Erythroblast (primary cell): ENCODE results near the gene ABCA13.
A peak's percentile ranks its signal among the peaks of the same experiment; 100 is the strongest.

Experiments
- DNase-seq, 2 experiments: peaks; one replicate each; lab custom pipeline; 2025; lab: John Stamatoyannopoulos, UW
- GATA1 ChIP-seq: IDR thresholded peaks from 2 replicates; pipeline ENCODE4 v1.6.1; 2011; ENCODE audit warnings: low read depth, mild to moderate bottlenecking, control low read depth, low read length, moderate library complexity
- POLR2A ChIP-seq: IDR thresholded peaks from 2 replicates; pipeline ENCODE4 v1.6.1; 2011; ENCODE audit warnings: mild to moderate bottlenecking, low read length

ABCA13 gene

DNA sequence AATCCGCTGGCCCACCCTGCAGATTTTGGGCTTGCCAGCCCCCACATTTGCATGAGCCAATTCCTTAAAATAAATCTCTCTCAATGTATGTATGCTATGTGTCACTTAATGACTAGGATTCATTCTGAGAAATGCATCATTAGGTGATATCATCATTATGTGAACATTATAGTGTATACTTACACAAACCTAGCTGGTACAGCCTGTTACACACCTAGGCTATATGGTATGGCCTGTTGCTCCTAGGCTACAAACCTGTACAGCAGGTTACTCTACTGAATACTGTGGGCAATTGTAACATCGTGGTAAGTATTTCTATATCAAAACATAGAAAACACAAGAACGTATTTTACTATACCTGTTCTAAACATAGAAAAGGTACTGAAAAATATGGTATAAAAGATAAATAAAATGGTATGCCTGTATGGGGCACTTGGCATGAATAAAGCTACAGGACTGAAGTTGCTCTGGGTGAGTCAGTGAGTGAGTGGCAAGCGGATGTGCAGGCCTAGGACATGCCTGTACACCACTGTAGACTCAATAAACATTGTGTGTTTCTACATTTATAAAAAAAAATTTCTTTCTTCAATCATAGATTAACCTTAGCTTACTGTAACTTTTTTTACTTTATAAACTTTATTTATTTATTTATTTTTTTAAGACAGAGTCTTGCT, 135.9 kb downstream of the ABCA13 start:
- no peak for DNase-seq

DNA sequence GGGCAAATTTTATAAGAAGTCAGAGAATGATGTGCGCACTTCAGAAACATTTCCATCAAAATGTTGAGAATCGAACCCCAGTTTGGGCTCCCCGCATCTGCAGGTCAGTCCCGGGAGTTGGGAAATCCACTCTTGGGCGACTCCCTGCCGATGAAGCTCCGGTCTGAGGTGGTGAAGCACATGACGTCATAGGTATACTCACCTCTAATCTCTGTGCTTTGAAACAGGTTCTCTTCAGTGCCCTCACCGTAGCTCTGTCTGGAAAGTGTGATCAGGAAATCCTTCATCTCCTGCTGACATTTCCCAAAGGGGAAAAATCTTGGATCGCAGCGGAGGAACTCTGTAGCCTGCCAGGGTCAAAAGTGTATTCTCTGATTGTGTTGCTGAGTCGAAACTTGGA, 138.5 kb downstream of the ABCA13 start:
- TF ChIP-seq POLR2A (no peak), GATA1 (no peak)
- no peak for DNase-seq

More for the DNA sequence above, 135.9 kb downstream of the ABCA13 start:
- no peak for TF ChIP-seq POLR2A
- TF ChIP-seq GATA1 = no peak

DNA sequence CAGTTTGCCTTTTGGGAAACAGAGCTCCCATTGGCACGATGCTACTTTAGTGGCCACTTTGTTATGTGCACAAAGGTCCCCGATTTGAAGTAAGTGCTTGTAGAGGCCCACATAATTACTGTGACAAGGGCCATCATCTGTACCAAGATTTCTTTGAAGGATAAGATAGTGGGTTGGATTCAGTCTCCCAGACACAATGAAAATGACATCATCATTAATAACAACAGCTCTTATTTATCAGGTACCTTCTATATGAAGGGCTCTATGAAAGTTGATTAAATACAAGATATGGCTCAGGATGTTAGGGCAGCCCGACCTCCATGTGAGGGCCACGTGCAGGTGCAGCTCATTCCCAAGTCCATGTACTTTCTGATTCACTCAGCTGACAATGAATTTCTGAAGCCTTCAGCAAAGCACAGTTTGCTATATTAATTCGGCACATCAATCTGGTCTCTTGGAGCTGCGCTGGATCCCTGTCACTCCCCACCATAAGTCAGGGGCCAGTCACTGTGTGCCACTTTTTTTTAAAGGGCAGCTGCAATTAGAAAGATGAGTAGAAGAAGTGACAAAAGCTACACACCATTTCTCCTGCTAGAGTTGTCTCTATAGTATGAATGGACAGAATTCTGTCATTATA, 140.3 kb downstream of the ABCA13 start:
- no peak for DNase-seq
- TF ChIP-seq POLR2A (no peak), GATA1 (no peak)

DNA sequence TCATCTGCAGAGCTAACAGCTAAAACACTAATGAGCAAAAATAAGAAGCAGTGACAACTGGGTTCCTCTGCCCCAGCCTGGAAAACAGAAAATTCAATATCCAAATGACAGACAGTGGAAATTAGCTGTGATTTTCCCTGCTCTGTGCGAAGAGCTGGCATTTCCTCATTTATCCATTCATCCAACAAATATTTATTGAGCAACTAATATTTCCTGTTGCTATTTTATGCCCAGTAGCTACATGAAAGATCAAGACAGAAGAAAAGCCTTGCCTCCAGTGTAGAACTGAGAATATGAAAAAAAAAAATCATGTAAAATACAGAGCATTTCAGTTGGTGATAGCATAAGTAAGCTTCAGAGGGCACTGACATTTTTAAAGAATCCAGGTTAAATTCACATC, 140.9 kb downstream of the ABCA13 start:
- no peak for DNase-seq
- no peak for TF ChIP-seq GATA1
- TF ChIP-seq POLR2A = no peak

DNA sequence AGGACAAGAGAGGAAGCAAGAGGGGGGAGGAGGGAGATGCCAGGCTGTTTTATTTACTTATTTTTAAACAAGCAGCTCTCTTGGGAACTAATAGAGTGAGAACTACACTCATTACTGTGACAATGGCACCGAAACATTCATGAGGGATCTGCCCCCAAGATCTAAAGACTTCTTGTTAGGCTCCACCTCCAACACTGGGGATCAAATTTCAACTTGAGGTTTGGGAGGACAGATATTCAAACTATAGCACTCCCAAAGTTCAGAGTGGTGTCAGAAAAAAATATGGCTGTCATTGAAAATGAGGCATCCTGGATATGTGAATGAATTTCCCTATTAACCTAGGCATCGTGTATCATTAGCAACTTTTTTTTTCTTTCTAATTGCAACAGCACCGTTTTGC, 145.5 kb downstream of the ABCA13 start:
- TF ChIP-seq GATA1 (no peak), POLR2A (no peak)
- no peak for DNase-seq

DNA sequence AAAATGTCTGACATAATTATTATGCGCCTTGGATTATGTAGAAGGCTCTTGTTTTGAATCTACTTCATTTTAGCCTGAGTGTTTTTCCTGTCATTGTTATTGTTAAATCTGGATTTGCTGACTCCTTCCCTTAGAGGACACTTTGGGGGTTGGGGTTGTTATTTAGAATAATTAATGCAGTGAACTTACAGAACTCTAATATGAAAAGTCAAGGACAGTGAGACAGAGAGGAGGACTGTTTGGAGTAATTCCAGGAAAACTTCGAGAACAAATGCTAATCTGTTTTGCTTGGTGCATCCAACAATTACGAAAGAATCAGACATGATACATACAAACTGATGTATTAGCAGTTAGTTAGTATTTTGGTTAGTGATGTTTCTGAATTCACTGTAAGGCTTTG, 146.1 kb downstream of the ABCA13 start:
- TF ChIP-seq POLR2A (no peak), GATA1 (no peak)
- DNase-seq = no peak

DNA sequence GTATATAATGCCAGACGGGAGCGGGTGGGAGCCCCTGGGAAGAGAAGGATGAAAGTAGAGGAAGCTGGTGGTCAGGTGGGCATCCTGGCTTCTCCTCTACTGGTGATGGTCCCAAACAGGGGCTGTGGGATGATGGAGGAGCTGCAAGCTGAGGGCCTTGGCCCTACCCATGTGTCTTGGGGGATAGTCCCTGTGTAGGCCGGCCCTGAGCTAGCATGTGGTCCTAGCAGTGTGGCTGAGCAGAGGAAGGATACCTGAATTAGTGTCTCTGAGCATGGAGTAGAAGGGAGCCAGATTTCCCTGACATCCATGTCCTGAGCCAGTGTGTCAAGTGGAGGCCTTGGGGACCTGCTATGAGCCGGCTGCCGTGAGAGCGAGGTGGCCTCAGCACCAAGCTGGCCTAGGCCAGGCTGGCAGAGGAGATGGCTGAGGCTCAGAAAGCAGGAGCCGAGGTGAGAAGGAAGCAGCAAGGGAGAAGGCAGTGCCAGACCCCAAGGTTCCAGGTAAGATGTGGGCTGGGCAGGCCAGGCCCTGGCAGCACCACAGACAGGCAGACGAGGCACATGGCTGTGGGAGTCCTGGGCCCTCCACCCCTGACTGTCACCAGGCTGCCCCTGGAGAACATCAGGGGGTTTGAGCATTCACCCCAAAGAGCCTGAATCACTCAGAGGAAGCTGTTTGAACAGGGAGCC, 150.2 kb downstream of the ABCA13 start:
- no peak for DNase-seq
- TF ChIP-seq POLR2A = no peak
- TF ChIP-seq GATA1 = no peak

DNA sequence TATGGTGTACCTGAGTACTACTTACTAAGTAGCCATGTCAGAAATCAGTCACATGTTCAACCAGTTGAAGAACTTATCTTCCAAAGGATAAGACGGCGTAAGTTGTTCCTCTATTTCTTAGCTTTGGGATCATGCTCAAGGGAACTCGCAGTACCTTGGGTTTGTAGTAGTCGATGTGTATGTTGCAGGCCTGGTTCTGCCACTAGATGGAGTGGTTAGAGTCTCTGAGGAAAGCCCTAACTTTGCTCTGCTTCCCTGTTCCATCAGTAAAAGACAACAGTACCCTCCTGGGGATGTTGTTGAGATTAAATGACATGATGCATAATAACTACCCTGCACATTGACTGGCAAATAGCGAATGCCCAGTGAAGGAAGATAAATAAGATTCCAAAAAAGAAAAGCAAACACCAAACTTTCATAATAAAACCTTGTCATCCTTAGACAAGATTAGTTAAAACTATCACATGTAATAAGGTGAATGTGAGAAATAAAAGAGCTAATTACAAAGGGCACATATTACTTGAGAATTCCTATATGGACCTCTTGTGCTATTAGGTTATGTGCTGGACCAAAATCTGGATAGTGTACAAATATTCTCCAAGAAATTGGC, 165.9 kb downstream of the ABCA13 start:
- no peak for TF ChIP-seq POLR2A
- no peak for TF ChIP-seq GATA1
- DNase-seq = peak in 1 of 2 experiments; percentile 2

DNA sequence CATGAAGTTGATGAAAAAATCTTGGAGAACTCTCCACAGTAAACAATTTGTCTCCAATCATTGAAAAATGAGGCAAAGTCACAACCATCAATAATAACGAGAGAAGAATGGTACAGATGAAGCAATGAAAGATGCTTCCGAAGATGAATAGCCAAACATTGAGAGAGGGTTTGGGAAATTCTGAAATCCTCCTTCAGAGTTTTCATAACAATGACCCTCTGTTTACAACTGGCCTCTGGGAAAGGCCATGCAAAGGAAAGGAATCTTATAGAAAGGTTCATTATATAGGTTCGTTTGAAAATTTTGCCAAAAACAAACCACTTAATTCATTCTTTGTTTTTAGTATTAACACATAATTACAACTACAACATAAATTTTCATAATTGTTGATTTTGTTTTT, 166.5 kb downstream of the ABCA13 start:
- no peak for TF ChIP-seq POLR2A
- no peak for TF ChIP-seq GATA1
- DNase-seq = no peak

DNA sequence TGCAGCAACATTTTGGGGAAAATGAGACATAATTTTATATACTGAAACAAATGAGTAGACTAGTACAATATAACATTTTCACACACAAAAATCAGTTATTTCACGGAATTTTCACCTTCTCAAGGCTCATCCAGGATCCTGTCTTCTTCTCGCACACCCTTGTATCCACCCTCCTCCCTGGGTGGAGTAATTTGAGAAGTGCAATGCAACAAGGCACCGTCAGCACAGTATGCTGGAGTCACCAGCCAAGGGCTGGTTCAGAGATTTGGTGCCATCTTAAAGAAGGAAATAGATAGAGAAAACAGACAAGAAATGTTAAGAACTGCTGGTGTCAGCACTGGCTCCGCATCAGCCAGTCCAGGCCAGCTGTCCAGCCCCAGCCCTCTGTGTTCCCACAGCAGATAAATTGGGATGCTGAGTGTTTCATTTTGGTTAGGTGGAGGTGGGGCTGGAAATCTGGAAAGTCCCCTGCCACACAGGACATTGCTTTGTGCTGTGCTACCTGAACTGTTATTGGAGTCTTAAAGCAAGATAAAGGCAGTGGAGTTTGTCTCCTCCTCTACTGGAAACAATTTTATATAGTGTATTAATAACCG, 176.1 kb downstream of the ABCA13 start:
- no peak for TF ChIP-seq POLR2A
- TF ChIP-seq GATA1 = no peak
- no peak for DNase-seq

DNA sequence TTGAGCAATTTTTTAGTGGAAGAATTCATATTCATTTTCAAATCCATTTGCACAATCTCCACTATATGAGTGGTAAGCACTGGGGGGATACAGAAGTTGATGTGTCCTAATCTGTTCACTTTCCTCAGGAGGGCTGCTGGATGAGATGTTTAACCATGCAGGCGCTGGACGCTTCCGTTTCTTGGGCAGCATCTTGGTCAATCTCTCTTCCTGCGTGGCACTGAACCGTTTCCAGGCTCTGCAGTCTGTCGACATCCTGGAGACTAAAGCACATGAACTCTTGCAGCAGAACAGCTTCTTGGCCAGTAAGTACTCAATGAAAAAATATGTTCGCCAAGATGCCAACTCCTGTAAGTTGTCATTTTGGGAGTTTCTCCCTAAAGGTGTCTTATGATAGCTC, 179.3 kb downstream of the ABCA13 start:
- no peak for DNase-seq
- no peak for TF ChIP-seq POLR2A
- TF ChIP-seq GATA1 = no peak

DNA sequence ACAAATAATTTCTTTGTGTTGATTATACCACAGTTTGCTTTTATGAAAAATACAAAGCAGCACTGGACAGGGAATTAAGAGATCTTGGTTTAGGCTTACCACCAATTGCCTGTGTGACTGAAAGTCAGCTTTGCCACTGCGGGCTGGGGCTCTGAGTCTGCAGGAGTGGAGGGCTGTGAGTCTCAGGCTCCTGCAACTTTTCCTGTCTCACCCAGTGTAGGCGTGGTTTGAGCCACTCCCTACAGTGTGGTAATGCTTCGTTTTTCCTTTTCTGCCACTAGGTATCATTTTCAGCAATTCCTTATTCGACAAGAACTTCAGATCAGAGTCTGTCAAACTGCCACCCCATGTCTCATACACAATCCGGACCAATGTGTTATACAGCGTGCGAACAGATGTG, 180.6 kb downstream of the ABCA13 start:
- TF ChIP-seq POLR2A (no peak), GATA1 (no peak)
- DNase-seq = no peak

DNA sequence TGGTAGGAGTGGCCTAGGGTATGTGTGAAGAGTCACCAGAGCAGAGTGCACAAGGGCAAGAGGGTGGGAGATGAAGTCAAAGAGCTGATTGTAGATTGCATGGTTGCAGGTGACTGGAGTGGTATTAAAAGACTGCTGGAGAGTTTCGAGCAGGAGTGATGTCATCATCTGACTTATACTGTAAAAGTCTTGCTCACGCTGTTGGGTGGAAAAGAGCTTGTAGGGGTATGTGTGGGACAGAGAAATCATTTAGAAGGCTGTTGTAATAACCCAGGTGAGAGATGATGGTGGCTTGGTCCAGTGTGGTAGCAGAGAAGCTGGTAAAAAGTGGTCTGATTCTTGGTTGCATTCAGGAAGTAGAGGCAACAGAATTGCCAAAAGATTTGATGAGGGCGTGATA, 184.1 kb downstream of the ABCA13 start:
- TF ChIP-seq POLR2A = no peak
- no peak for TF ChIP-seq GATA1
- DNase-seq = no peak
